WERI-Rb-1 (cell line): ENCODE results near the gene MBD4.
"Not testable (repeated sequence)": the region's sequence is repeated elsewhere in the genome, so short reads cannot be mapped to it uniquely, and the experiment has no call there.

Experiments
- DNase-seq: peaks from one replicate; pipeline ENCODE4 v3.0.0-alpha.2; 2020
- H3K27ac ChIP-seq: fragments of 250-450 bp; sonication (Bioruptor Pico); 2 replicates; pipeline ENCODE4 v1.5.1; 2020; ENCODE audit warnings: mild to moderate bottlenecking, moderate library complexity
- H3K27me3 ChIP-seq: fragments of 250-450 bp; sonication (Bioruptor Pico); 2 replicates; pipeline ENCODE4 v1.5.1; 2021; ENCODE audit warnings: mild to moderate bottlenecking, low read depth, moderate library complexity; ENCODE audit not compliant: insufficient read depth, severe bottlenecking
- H3K36me3 ChIP-seq: fragments of 250-450 bp; sonication (Bioruptor Pico); 2 replicates; pipeline ENCODE4 v1.5.1; 2020; ENCODE audit warnings: mild to moderate bottlenecking, moderate library complexity
- H3K4me3 ChIP-seq: 2 replicates; pipeline ENCODE4 v1.5.1; 2011; ENCODE audit warnings: low read depth, mild to moderate bottlenecking, control low read depth, low read length
- H3K9me3 ChIP-seq: fragments of 250-450 bp; sonication (Bioruptor Pico); 2 replicates; pipeline ENCODE4 v1.5.1; 2021; ENCODE audit warnings: mild to moderate bottlenecking, moderate library complexity; ENCODE audit not compliant: severe bottlenecking
- TF ChIP-seq, protein P1 (sequence below): IDR thresholded peaks from 2 replicates; pipeline ENCODE4 v1.5.1; 2011; ENCODE audit warnings: low read depth, mild to moderate bottlenecking, control low read depth, inconsistent platforms, low read length

Gene MBD4

DNA sequence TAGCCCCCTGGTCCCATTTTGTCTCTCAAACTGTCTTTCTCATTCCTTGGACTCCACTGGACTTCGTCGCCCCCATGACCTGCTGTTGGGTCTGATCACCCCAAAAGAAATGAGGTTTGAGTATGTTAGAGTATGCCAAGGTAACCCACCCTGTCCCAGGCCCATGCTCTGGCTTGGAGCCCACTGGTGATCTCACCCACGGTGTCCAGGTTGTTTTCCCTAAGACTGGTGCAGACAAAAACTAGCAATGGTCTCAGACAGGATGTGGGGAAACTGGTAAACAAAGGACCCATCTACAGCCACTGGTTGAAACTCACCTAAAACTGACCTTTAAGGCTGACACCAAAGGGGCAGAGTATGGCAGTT lies 50.2 kb downstream of the MBD4 start:
- H3K9me3 ChIP-seq: no peaks in the 10 kb centered on the region
- no peak overlapping the region for H3K27ac ChIP-seq
- H3K4me3 ChIP-seq: no peak overlapping the region
- no peaks in the 10 kb centered on the region for H3K27me3 ChIP-seq
- no peak for DNase-seq
- TF ChIP-seq, protein P1, sequence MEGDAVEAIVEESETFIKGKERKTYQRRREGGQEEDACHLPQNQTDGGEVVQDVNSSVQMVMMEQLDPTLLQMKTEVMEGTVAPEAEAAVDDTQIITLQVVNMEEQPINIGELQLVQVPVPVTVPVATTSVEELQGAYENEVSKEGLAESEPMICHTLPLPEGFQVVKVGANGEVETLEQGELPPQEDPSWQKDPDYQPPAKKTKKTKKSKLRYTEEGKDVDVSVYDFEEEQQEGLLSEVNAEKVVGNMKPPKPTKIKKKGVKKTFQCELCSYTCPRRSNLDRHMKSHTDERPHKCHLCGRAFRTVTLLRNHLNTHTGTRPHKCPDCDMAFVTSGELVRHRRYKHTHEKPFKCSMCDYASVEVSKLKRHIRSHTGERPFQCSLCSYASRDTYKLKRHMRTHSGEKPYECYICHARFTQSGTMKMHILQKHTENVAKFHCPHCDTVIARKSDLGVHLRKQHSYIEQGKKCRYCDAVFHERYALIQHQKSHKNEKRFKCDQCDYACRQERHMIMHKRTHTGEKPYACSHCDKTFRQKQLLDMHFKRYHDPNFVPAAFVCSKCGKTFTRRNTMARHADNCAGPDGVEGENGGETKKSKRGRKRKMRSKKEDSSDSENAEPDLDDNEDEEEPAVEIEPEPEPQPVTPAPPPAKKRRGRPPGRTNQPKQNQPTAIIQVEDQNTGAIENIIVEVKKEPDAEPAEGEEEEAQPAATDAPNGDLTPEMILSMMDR: no peak
- peaks cover 27% of the 10 kb centered on the region for H3K36me3 ChIP-seq

- not testable (repeated sequence) for H3K9me3 ChIP-seq, H3K27me3 ChIP-seq, DNase-seq, H3K4me3 ChIP-seq, H3K27ac ChIP-seq
- H3K36me3 ChIP-seq: peaks cover 27% of the 10 kb centered on the region
Observed at GRCh38 chr3:129388791-129389571, 50.8 kb downstream of the MBD4 start.

- DNase-seq: no peak
- no peak overlapping the region for H3K4me3 ChIP-seq
- TF ChIP-seq, protein P1: no peak
- H3K27me3 ChIP-seq: no peaks in the 10 kb centered on the region
- H3K36me3 ChIP-seq: peaks cover 21% of the 10 kb centered on the region
- no peaks in the 10 kb centered on the region for H3K9me3 ChIP-seq
- H3K27ac ChIP-seq: no peak overlapping the region
Observed at GRCh38 chr3:129387487-129387886, 52.3 kb downstream of the MBD4 start.

DNA sequence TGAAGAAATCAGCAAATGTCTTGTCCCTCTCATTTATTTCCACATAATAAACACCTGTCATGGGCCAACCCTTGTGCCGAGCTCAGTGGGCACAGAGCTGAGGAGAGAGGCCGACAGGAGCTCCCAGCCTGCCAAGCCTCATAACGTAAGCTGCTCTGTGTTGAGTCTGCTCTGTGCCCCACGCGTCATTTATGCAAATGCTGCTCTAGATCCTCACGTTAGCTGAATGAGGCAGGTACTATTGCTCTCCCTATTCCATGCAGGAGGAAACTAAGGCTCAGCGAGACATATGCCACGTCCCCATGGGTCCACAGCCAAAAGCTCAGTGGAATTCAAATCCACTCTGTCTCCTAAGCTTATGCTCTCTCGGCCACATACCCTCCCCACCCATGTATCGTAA lies 52.8 kb downstream of the MBD4 start:
- TF ChIP-seq, protein P1: no peak
- Histone ChIP-seq H3K27me3 (no peaks in the 10 kb centered on the region), H3K9me3 (no peaks in the 10 kb centered on the region), H3K27ac (no peak overlapping the region), H3K36me3 (peaks cover 21% of the 10 kb centered on the region), H3K4me3 (no peak overlapping the region)
- DNase-seq: no peak

- DNase-seq, H3K4me3 ChIP-seq, H3K27me3 ChIP-seq, H3K27ac ChIP-seq, H3K9me3 ChIP-seq: not testable (repeated sequence)
- H3K36me3 ChIP-seq: peaks cover 11% of the 10 kb centered on the region
Observed at GRCh38 chr3:129385507-129385906, 54.2 kb downstream of the MBD4 start.

- no peaks in the 10 kb centered on the region for H3K9me3 ChIP-seq
- no peak for DNase-seq
- no peak overlapping the region for H3K4me3 ChIP-seq
Observed at GRCh38 chr3:129384594-129385323, 55.0 kb downstream of the MBD4 start.

GRCh38 chr3:129384103-129384502 lies 55.6 kb downstream of the MBD4 start:
- DNase-seq, H3K36me3 ChIP-seq, H3K4me3 ChIP-seq, H3K9me3 ChIP-seq, H3K27me3 ChIP-seq, H3K27ac ChIP-seq: not testable (repeated sequence)

More at GRCh38 chr3:129384594-129385323, 55.0 kb downstream of the MBD4 start:
- H3K27ac ChIP-seq: no peak overlapping the region
- peaks cover 11% of the 10 kb centered on the region for H3K36me3 ChIP-seq
- TF ChIP-seq, protein P1: no peak
- H3K27me3 ChIP-seq: no peaks in the 10 kb centered on the region
